ENCODE measurements around the gene BLCAP. TPM values are rescaled to one million over a fixed set of nuclear protein-coding genes. Genes with fewer than 3 reads are reported as not detected.
"Not testable (repeated sequence)": the region's sequence is repeated elsewhere in the genome, so short reads cannot be mapped to it uniquely, and the experiment has no call there.

Gene BLCAP
- total RNA-seq (100 to 1,000 TPM in 1 of 7 donors, 10 to 100 TPM in 6; 27.7 to 147 (median 62.0) TPM), polyA plus RNA-seq (10 to 100 TPM; 60.2 to 87.5 TPM)
- long read RNA-seq, donor 1, full-length matches to known transcripts = 260 of 298 reads
- long read RNA-seq, donor 1, partial matches to known transcripts = 0 of 298 reads
- long read RNA-seq, donor 1, other reads (novel, unspliced or antisense) = 38 of 298 reads
- long read RNA-seq, donor 2, full-length matches to known transcripts = 53 of 53 reads
- long read RNA-seq, donor 2, partial matches to known transcripts = 0 of 53 reads
- long read RNA-seq, donor 2, other reads (novel, unspliced or antisense) = 0 of 53 reads
- long read RNA-seq, donor 3, full-length matches to known transcripts = 126 of 139 reads
- long read RNA-seq, donor 3, partial matches to known transcripts = 0 of 139 reads
- long read RNA-seq, donor 3, other reads (novel, unspliced or antisense) = 13 of 139 reads

- 1% methylated on average over 45 to 62 of the region's 62 CpGs for WGBS, 3 donors
- TF ChIP-seq POLR2A (IDR thresholded peaks at IDR 0.05) (no peak), EP300 (IDR thresholded peaks at IDR 0.05) (no peak), CTCF (IDR thresholded peaks at IDR 0.05) (no peak)
- peak within 1 kb of the TSS; percentile 82 to 96 for H3K27ac ChIP-seq
These were observed at the start of gene BLCAP for GRCh38 chr20:37527638-37528445. Gene BLCAP, minus strand, starts transcription at chr20:37527876. Its CDS starts 8,702 bp downstream, at chr20:37519174.

GRCh38 chr20:37577436-37577835 is 49.8 kb upstream of the BLCAP start:
- not testable (repeated sequence) for H3K27ac ChIP-seq; DNase-seq; H3K4me1 ChIP-seq (ENCODE audit: insufficient read depth); H3K27me3 ChIP-seq; H3K9me3 ChIP-seq; H3K4me3 ChIP-seq; H3K36me3 ChIP-seq
- 80 to 86% (median 83%) methylated on average over 4 of the region's 4 CpGs for WGBS, 3 donors
- intact Hi-C loops (cut with DNase I) = loop anchor here in 1 of 4 donors (10.0 kb wide), 1 partner anchor 757 kb away; no protein-coding TSS in a partner anchor

More at GRCh38 chr20:37527638-37528445, at the start of gene BLCAP:
- Histone ChIP-seq H3K4me3 (peak within 1 kb of the TSS; percentile 87), H3K36me3 (no peaks in the 10 kb centered on the region), H3K27me3 (no peaks in the 10 kb centered on the region), H3K9me3 (no peaks in the 10 kb centered on the region), H3K4me1 (ENCODE audit: insufficient read depth) (peaks cover 13% of the 10 kb centered on the region)
- intact Hi-C loops (cut with DNase I) = loop anchor here (5.0 to 10.0 kb wide), 4 partner anchors 123 to 143 kb away; no protein-coding TSS in a partner anchor
- peak; percentile 87 to 93 (median 92) for DNase-seq

GRCh38 chr20:37576911-37577310 is 49.2 kb upstream of the BLCAP start:
- TF ChIP-seq CTCF (IDR thresholded peaks at IDR 0.05) = no peak
- TF ChIP-seq POLR2A (IDR thresholded peaks at IDR 0.05) = no peak
- TF ChIP-seq EP300 (IDR thresholded peaks at IDR 0.05) = no peak
- Histone ChIP-seq H3K36me3 (no peaks in the 10 kb centered on the region), H3K4me1 (ENCODE audit: insufficient read depth) (no peaks in the 10 kb centered on the region), H3K9me3 (no peaks in the 10 kb centered on the region), H3K27me3 (no peaks in the 10 kb centered on the region), H3K4me3 (no peak overlapping the region), H3K27ac (no peak overlapping the region)
- DNase-seq = no peak
- intact Hi-C loops (cut with DNase I) = loop anchor here in 1 of 4 donors (10.0 kb wide), 1 partner anchor 758 kb away; no protein-coding TSS in a partner anchor
- WGBS, 3 donors = 59 to 91% (median 73%) methylated on average over 1 of the region's 1 CpG

GRCh38 chr20:37575884-37576283 is 48.2 kb upstream of the BLCAP start:
- no peak overlapping the region for H3K4me3 ChIP-seq
- no peak for TF ChIP-seq CTCF (IDR thresholded peaks at IDR 0.05)
- no peak for TF ChIP-seq POLR2A (IDR thresholded peaks at IDR 0.05)
- no peak for TF ChIP-seq EP300 (IDR thresholded peaks at IDR 0.05)
- H3K36me3 ChIP-seq = no peaks in the 10 kb centered on the region
- no peaks in the 10 kb centered on the region for H3K9me3 ChIP-seq
- WGBS, 3 donors = 43 to 52% (median 46%) methylated on average over 1 of the region's 1 CpG
- H3K27ac ChIP-seq = no peak overlapping the region
- DNase-seq = no peak
- H3K27me3 ChIP-seq = no peaks in the 10 kb centered on the region
- intact Hi-C loops (cut with DNase I) = loop anchor here in 1 of 4 donors (10.0 kb wide), 1 partner anchor 759 kb away; no protein-coding TSS in a partner anchor
- H3K4me1 ChIP-seq (ENCODE audit: insufficient read depth) = no peaks in the 10 kb centered on the region
